ENCODE results near the gene SGTA. TPM values are rescaled to one million over a fixed set of nuclear protein-coding genes. Genes with fewer than 3 reads are reported as not detected.

SGTA gene
- total RNA-seq, 3 donors from 2014 or later (not counting 1 experiment from before 2014, with no cell fraction given) = 35.2 to 38.1 (median 36.2) TPM

GRCh38 chr19:2732157-2732725 lies 50.8 kb downstream of the SGTA start:
- no peak overlapping the region for H3K27ac Mint-ChIP-seq
- no peaks in the 10 kb centered on the region for H3K9me3 ChIP-seq (ENCODE audit: control insufficient read depth, insufficient read depth, low read length)
- H3K4me1 ChIP-seq (ENCODE audit: control insufficient read depth, insufficient read depth, low read length) = no peaks in the 10 kb centered on the region
- H3K9me3 Mint-ChIP-seq = no peaks in the 10 kb centered on the region
- H3K36me3 ChIP-seq (ENCODE audit: control insufficient read depth, insufficient read depth, low read length) = peaks cover 22% of the 10 kb centered on the region
- TF ChIP-seq, protein P1, sequence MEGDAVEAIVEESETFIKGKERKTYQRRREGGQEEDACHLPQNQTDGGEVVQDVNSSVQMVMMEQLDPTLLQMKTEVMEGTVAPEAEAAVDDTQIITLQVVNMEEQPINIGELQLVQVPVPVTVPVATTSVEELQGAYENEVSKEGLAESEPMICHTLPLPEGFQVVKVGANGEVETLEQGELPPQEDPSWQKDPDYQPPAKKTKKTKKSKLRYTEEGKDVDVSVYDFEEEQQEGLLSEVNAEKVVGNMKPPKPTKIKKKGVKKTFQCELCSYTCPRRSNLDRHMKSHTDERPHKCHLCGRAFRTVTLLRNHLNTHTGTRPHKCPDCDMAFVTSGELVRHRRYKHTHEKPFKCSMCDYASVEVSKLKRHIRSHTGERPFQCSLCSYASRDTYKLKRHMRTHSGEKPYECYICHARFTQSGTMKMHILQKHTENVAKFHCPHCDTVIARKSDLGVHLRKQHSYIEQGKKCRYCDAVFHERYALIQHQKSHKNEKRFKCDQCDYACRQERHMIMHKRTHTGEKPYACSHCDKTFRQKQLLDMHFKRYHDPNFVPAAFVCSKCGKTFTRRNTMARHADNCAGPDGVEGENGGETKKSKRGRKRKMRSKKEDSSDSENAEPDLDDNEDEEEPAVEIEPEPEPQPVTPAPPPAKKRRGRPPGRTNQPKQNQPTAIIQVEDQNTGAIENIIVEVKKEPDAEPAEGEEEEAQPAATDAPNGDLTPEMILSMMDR (IDR thresholded peaks at IDR 0.05) = no peak
- WGBS (ENCODE audit: insufficient coverage) = 97% methylated on average over 33 of the region's 33 CpGs
- no peaks in the 10 kb centered on the region for H3K27me3 ChIP-seq (ENCODE audit: control insufficient read depth, insufficient read depth, low read length)
- H3K36me3 Mint-ChIP-seq = no peaks in the 10 kb centered on the region
- H3K27ac ChIP-seq (ENCODE audit: low read length) = no peak overlapping the region
- H3K4me1 Mint-ChIP-seq = peaks cover 0 to 4% of the 10 kb centered on the region in 2 donors
- DNase-seq (no peak), ATAC-seq (no peak)
- H3K27me3 Mint-ChIP-seq (ENCODE audit: low read depth in 2 of 2) = no peaks in the 10 kb centered on the region
- H3K4me3 ChIP-seq (ENCODE audit: low read length) = no peak overlapping the region
- H3K4me3 Mint-ChIP-seq = no peak overlapping the region
- intact Hi-C loops (cut with micrococcal nuclease) = no loop called here

GRCh38 chr19:2731181-2731995 lies 51.7 kb downstream of the SGTA start:
- intact Hi-C loops (cut with micrococcal nuclease) = no loop called here
- ATAC-seq (no peak), DNase-seq (no peak)
- Histone ChIP-seq H3K4me3 (ENCODE audit: low read length) (no peak overlapping the region), H3K9me3 (ENCODE audit: control insufficient read depth, insufficient read depth, low read length) (no peaks in the 10 kb centered on the region), H3K4me1 (ENCODE audit: control insufficient read depth, insufficient read depth, low read length) (peaks cover 8% of the 10 kb centered on the region), H3K36me3 (ENCODE audit: control insufficient read depth, insufficient read depth, low read length) (peaks cover 15% of the 10 kb centered on the region), H3K27me3 (ENCODE audit: control insufficient read depth, insufficient read depth, low read length) (no peaks in the 10 kb centered on the region), H3K27ac (ENCODE audit: low read length) (no peak overlapping the region)
- TF ChIP-seq, protein P1 (IDR thresholded peaks at IDR 0.05) = no peak
- Mint-ChIP-seq H3K4me3 (no peak overlapping the region), H3K27ac (no peak overlapping the region), H3K9me3 (no peaks in the 10 kb centered on the region), H3K4me1 (peaks cover 5% of the 10 kb centered on the region in 2 donors), H3K27me3 (ENCODE audit: low read depth in 2 of 2) (peaks cover 0 to under 1% of the 10 kb centered on the region in 2 donors), H3K36me3 (no peaks in the 10 kb centered on the region)
- WGBS (ENCODE audit: insufficient coverage) = 93% methylated on average over 41 of the region's 41 CpGs

- no peak overlapping the region for H3K27ac Mint-ChIP-seq
- peaks cover 5% of the 10 kb centered on the region in 2 donors for H3K4me1 Mint-ChIP-seq
- no peak for DNase-seq
Measured at GRCh38 chr19:2729943-2730818, 52.9 kb downstream of the SGTA start.

More at GRCh38 chr19:2729943-2730818, 52.9 kb downstream of the SGTA start:
- no peaks in the 10 kb centered on the region for H3K9me3 ChIP-seq (ENCODE audit: control insufficient read depth, insufficient read depth, low read length)
- H3K27ac ChIP-seq (ENCODE audit: low read length) = no peak overlapping the region
- H3K4me3 ChIP-seq (ENCODE audit: low read length) = no peak overlapping the region
- TF ChIP-seq, protein P1 (IDR thresholded peaks at IDR 0.05) = no peak
- intact Hi-C loops (cut with micrococcal nuclease) = no loop called here
- H3K4me1 ChIP-seq (ENCODE audit: control insufficient read depth, insufficient read depth, low read length) = peaks cover 10% of the 10 kb centered on the region
- no peak overlapping the region for H3K4me3 Mint-ChIP-seq
- H3K36me3 Mint-ChIP-seq = no peaks in the 10 kb centered on the region
- peaks cover 0 to 3% of the 10 kb centered on the region in 2 donors for H3K27me3 Mint-ChIP-seq (ENCODE audit: low read depth in 2 of 2)
- 97% methylated on average over 26 of the region's 26 CpGs for WGBS (ENCODE audit: insufficient coverage)
- H3K36me3 ChIP-seq (ENCODE audit: control insufficient read depth, insufficient read depth, low read length) = peaks cover 9% of the 10 kb centered on the region
- no peak for ATAC-seq
- H3K27me3 ChIP-seq (ENCODE audit: control insufficient read depth, insufficient read depth, low read length) = no peaks in the 10 kb centered on the region
- H3K9me3 Mint-ChIP-seq = no peaks in the 10 kb centered on the region

All from natural killer cell (primary cell).